Measurements from ENCODE around the gene KLHL13.
A peak's percentile ranks its signal among the peaks of the same experiment; 100 is the strongest.
"Not testable (repeated sequence)": the region's sequence is repeated elsewhere in the genome, so short reads cannot be mapped to it uniquely, and the experiment has no call there.

KLHL13 gene

GRCh38 chrX:118066867-118067515, 49.6 kb downstream of the KLHL13 start:
- no peak for DNase-seq (ENCODE audit: low spot score)

GRCh38 chrX:118062817-118063615, 53.6 kb downstream of the KLHL13 start:
- DNase-seq (ENCODE audit: low spot score) = no peak

- no peak for DNase-seq (ENCODE audit: low spot score)
These were observed 54.4 kb downstream of the KLHL13 start for GRCh38 chrX:118062048-118062789.

- no peak for DNase-seq (ENCODE audit: low spot score)
These were observed 57.7 kb downstream of the KLHL13 start for GRCh38 chrX:118058924-118059323.

GRCh38 chrX:118056870-118057269, 59.7 kb downstream of the KLHL13 start:
- DNase-seq (ENCODE audit: low spot score) = no peak

- DNase-seq (ENCODE audit: low spot score) = no peak
These were observed 66.9 kb downstream of the KLHL13 start for GRCh38 chrX:118049713-118050112.

- no peak for DNase-seq (ENCODE audit: low spot score)
These were observed 69.0 kb downstream of the KLHL13 start for GRCh38 chrX:118047446-118048186.

- no peak for DNase-seq (ENCODE audit: low spot score)
These were observed 77.0 kb downstream of the KLHL13 start for GRCh38 chrX:118039591-118039990.

GRCh38 chrX:118038614-118039365, 77.8 kb downstream of the KLHL13 start:
- no peak for DNase-seq (ENCODE audit: low spot score)

GRCh38 chrX:118026631-118027030, 90.0 kb downstream of the KLHL13 start:
- no peak for DNase-seq (ENCODE audit: low spot score)

GRCh38 chrX:118025226-118025625, 91.4 kb downstream of the KLHL13 start:
- no peak for DNase-seq (ENCODE audit: low spot score)

GRCh38 chrX:118024482-118024881, 92.1 kb downstream of the KLHL13 start:
- no peak for DNase-seq (ENCODE audit: low spot score)

- DNase-seq (ENCODE audit: low spot score) = no peak
These were observed 93.9 kb downstream of the KLHL13 start for GRCh38 chrX:118022753-118023152.

GRCh38 chrX:118016422-118016821, 100.2 kb downstream of the KLHL13 start:
- DNase-seq (ENCODE audit: low spot score) = no peak

GRCh38 chrX:118002417-118002816, 114.2 kb downstream of the KLHL13 start:
- DNase-seq (ENCODE audit: low spot score) = not testable (repeated sequence)

- DNase-seq (ENCODE audit: low spot score) = no peak
These were observed 116.1 kb downstream of the KLHL13 start for GRCh38 chrX:118000518-118000917.

GRCh38 chrX:117998171-117998570, 118.4 kb downstream of the KLHL13 start:
- DNase-seq (ENCODE audit: low spot score) = no peak

GRCh38 chrX:117996918-117997480, 119.6 kb downstream of the KLHL13 start:
- peak; percentile 14 for DNase-seq (ENCODE audit: low spot score)

- DNase-seq (ENCODE audit: low spot score) = no peak
These were observed 120.2 kb downstream of the KLHL13 start for GRCh38 chrX:117996408-117996807.

- DNase-seq (ENCODE audit: low spot score) = no peak
These were observed 121.2 kb downstream of the KLHL13 start for GRCh38 chrX:117995378-117995777.

- DNase-seq (ENCODE audit: low spot score) = no peak
These were observed 124.4 kb downstream of the KLHL13 start for GRCh38 chrX:117992192-117992723.
